Sigmoid colon (tissue), 7 donors: ENCODE measurements around the gene BPTF. TPM values are rescaled to one million over a fixed set of nuclear protein-coding genes. Genes with fewer than 3 reads are reported as not detected.
A peak's percentile ranks its signal among the peaks of the same experiment; 100 is the strongest.
"Not testable (repeated sequence)": the region's sequence is repeated elsewhere in the genome, so short reads cannot be mapped to it uniquely, and the experiment has no call there.

ENCODE experiments used
- DNase-seq: peaks from one replicate; pipeline ENCODE4 v3.0.0-alpha.2; 2019
- H3K27ac ChIP-seq, 4 donors: fragments of 200-600 bp; sonication (generic); one replicate each; pipeline ENCODE4 v1.5.1; 2016 to 2019; ENCODE audit warnings: mild to moderate bottlenecking in 1 of 4
- H3K27me3 ChIP-seq, 3 donors: fragments of 200-600 bp; sonication (generic); one replicate each; pipeline ENCODE4 v1.5.1; 2019; ENCODE audit warnings: mild to moderate bottlenecking in 1 of 3
- H3K36me3 ChIP-seq, 4 donors: fragments of 200-600 bp; sonication (generic); one replicate each; pipeline ENCODE4 v1.5.1; 2016 to 2019
- H3K4me1 ChIP-seq, 4 donors: fragments of 200-600 bp; sonication (generic); one replicate each; pipeline ENCODE4 v1.5.1; 2017 to 2019
- H3K4me3 ChIP-seq, 4 donors: fragments of 200-600 bp; sonication (generic); one replicate each; pipeline ENCODE4 v1.5.1; 2017 to 2019; ENCODE audit warnings: mild to moderate bottlenecking in 2 of 4, moderate library complexity in 1 of 4
- H3K9me3 ChIP-seq, 4 donors: fragments of 200-600 bp in 3 of 4; sonication (generic) in 3 of 4; one replicate each; pipeline versions ENCODE4 v1.5.1 to v1.6.1; 2013 to 2019
- EP300 ChIP-seq, 4 donors: sonication (generic); formaldehyde crosslinking; IDR thresholded peaks; one replicate each; pipeline ENCODE4 v1.6.1; 2017; ENCODE audit warnings: antibody characterized with exemption in 4 of 4
- POLR2A ChIP-seq, 2 donors: fragments of 450-650 bp; IDR thresholded peaks; one replicate each; pipeline ENCODE4 v1.6.1; 2016; ENCODE audit warnings: antibody characterized with exemption in 2 of 2, mild to moderate bottlenecking in 2 of 2, moderate library complexity in 2 of 2
- POLR2AphosphoS5 ChIP-seq, 4 donors: sonication (generic); formaldehyde crosslinking; IDR thresholded peaks; one replicate each; pipeline ENCODE4 v1.6.1; 2017; ENCODE audit warnings: antibody characterized with exemption in 4 of 4
- WGBS, 2 donors: extraction: QIAGEN DNeasy Blood & Tissue Kit; methylation state at CpG; one replicate each; pipeline ENCODE4 v1.1.7; 2013; 5-methylcytosine and 5-hydroxymethylcytosine counted together
- intact Hi-C: fragments of 100-400 bp; cut with DNase I; formaldehyde crosslinking; loops from one replicate; pipeline ENCODE4 v1.15.1; 2023
- polyA plus RNA-seq, 3 donors: library from polyadenylated mRNA; stranded (reverse); fragments of 200-250 nt; gene quantifications; one replicate each; pipeline ENCODE4 v1.2.3, GENCODE V29; 2013
- total RNA-seq, 4 donors: library from RNA; depleted of rRNA; stranded (reverse); fragments of >200 nt; gene quantifications; one replicate each; pipeline ENCODE4 v1.1.0, GENCODE V29; 2016
- TF ChIP-seq, protein P1 (sequence below), 4 experiments: fragments of 450-650 bp in 3 of 4; fragments of 200-600 bp in 1 of 4; IDR thresholded peaks; one replicate each; pipeline ENCODE4 v1.5.1; 2016 to 2019; ENCODE audit warnings: antibody characterized with exemption in 4 of 4, mild to moderate bottlenecking in 3 of 4, moderate library complexity in 2 of 4
- donor health status: healthy with polysubstance abuse.
- donor health status: Bipolar disorder and iron deficiency.
- donor health status: healthy.

Gene BPTF
- total and polyA plus RNA-seq, 7 donors: 8.4 to 91.1 (median 64.6) TPM

DNA sequence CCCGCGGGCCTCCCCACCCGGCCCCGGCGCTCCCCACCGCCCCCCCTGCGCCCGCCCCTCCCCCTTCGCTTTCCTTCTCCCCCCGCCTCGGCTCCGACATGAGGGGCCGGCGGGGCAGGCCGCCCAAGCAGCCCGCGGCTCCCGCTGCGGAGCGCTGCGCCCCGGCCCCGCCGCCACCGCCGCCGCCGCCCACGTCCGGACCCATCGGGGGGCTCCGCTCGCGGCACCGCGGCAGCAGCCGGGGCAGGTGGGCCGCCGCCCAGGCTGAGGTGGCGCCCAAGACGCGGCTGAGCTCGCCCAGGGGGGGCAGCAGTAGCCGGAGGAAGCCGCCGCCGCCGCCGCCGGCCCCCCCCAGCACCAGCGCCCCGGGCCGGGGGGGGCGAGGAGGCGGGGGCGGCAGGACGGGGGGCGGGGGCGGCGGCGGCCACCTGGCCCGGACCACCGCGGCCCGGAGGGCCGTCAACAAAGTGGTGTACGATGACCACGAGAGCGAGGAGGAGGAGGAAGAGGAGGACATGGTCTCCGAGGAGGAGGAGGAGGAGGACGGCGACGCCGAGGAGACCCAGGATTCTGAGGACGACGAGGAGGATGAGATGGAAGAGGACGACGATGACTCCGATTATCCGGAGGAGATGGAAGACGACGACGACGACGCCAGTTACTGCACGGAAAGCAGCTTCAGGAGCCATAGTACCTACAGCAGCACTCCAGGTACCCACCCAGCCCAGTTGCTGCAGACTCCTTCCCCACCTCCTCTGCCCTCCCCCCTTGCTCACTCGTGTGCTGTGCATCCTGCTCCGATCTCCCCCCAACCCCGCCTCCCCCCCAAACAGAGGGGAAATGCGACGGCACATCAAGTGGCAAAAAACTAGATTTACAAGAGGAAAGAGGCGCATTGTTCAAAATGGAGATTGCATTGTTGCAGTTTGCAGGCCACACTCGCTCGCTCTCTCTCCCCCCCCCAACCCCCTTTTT, 611 bp downstream of the BPTF start:
- not testable (repeated sequence) for H3K36me3 ChIP-seq, H3K27me3 ChIP-seq, H3K9me3 ChIP-seq
- intact Hi-C loops: loop anchor here (1.0 kb wide), 1 partner anchor 109 kb away; the partner anchor contains the start of gene NOL11
- WGBS, 2 donors: 0 to 1% methylated on average over 92 to 94 of the region's 94 CpGs
- Histone ChIP-seq H3K4me1 (peaks cover 0 to 50% (median 43%) of the 10 kb centered on the region in 4 donors), H3K27ac (peak overlapping the region; percentile 92 to 98 (median 96)), H3K4me3 (peak overlapping the region; percentile 76 to 88 (median 82))
- peak in 1 of 4 donors; percentile 7 for TF ChIP-seq POLR2AphosphoS5 (IDR thresholded peaks at IDR 0.05)
- peak; percentile 68 for DNase-seq

DNA sequence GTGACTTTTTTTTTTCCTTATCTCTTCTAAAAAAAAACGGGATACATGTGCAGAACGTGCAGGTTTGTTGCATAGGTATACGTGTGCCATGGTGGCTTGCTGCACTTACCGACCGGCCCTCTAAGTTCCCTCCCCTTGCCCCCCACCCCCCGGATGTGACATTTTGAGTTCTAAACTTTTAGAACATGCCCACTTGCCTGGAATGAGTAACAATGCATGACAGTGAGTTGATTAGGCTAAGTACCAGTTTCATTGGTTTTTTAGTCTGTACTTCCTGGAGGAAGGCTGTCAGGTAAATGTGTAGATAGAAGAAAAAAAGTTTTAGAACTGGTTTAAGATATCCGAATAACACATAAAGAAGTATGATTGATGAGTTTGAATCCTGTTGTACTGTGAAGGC, 4.0 kb downstream of the BPTF start:
- no peak for DNase-seq
- Histone ChIP-seq H3K36me3 (no peaks in the 10 kb centered on the region), H3K27ac (no peak overlapping the region), H3K4me3 (no peak overlapping the region), H3K27me3 (no peaks in the 10 kb centered on the region), H3K9me3 (no peaks in the 10 kb centered on the region), H3K4me1 (peaks cover 0 to 66% (median 52%) of the 10 kb centered on the region in 4 donors)
- TF ChIP-seq POLR2A (IDR thresholded peaks at IDR 0.05): no peak
- TF ChIP-seq POLR2AphosphoS5 (IDR thresholded peaks at IDR 0.05): no peak
- TF ChIP-seq EP300 (IDR thresholded peaks at IDR 0.05): no peak
- TF ChIP-seq, protein P1, sequence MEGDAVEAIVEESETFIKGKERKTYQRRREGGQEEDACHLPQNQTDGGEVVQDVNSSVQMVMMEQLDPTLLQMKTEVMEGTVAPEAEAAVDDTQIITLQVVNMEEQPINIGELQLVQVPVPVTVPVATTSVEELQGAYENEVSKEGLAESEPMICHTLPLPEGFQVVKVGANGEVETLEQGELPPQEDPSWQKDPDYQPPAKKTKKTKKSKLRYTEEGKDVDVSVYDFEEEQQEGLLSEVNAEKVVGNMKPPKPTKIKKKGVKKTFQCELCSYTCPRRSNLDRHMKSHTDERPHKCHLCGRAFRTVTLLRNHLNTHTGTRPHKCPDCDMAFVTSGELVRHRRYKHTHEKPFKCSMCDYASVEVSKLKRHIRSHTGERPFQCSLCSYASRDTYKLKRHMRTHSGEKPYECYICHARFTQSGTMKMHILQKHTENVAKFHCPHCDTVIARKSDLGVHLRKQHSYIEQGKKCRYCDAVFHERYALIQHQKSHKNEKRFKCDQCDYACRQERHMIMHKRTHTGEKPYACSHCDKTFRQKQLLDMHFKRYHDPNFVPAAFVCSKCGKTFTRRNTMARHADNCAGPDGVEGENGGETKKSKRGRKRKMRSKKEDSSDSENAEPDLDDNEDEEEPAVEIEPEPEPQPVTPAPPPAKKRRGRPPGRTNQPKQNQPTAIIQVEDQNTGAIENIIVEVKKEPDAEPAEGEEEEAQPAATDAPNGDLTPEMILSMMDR (IDR thresholded peaks at IDR 0.05): no peak
- WGBS, 2 donors: 8 to 16% methylated on average over 7 of the region's 7 CpGs
- intact Hi-C loops: no loop called here

DNA sequence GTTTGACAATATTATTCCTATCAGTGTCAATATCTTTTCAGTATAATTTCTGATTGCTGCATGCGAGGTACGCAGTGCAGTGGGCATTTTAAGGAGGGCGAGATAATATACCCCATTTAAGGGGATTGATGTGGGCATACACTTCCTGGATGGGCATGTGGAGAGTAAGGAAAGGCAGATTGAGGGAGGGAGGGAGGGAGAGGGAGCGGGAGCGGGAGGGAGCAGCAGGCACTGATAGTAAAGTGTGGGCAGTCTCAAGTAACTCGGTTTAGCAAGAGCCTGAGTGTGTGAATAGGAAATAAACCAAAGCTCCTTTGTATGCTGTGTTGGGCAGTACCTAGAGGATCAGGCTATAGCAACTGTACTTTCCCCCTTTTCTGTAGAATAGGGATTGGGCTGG, 5.1 kb downstream of the BPTF start:
- H3K27ac ChIP-seq: peak overlapping the region in 1 of 4 donors; percentile 11
- no peaks in the 10 kb centered on the region for H3K9me3 ChIP-seq
- whole genome bisulfite sequencing, 2 donors: 45 to 65% methylated on average over 6 of the region's 6 CpGs

GRCh38 chr17:67831268-67831667, 6.0 kb downstream of the BPTF start:
- no peaks in the 10 kb centered on the region for H3K36me3 ChIP-seq
- DNase-seq: no peak
- no peaks in the 10 kb centered on the region for H3K9me3 ChIP-seq
- no peaks in the 10 kb centered on the region for H3K27me3 ChIP-seq
- no peak overlapping the region for H3K4me3 ChIP-seq
- intact Hi-C loops: no loop called here
- 79 to 88% methylated on average over 4 of the region's 4 CpGs for WGBS, 2 donors
- no peak overlapping the region for H3K27ac ChIP-seq
- TF ChIP-seq POLR2A (IDR thresholded peaks at IDR 0.05): no peak
- no peak for TF ChIP-seq EP300 (IDR thresholded peaks at IDR 0.05)
- TF ChIP-seq, protein P1 (IDR thresholded peaks at IDR 0.05): no peak
- no peak for TF ChIP-seq POLR2AphosphoS5 (IDR thresholded peaks at IDR 0.05)
- peaks cover 0 to 66% (median 54%) of the 10 kb centered on the region in 4 donors for H3K4me1 ChIP-seq

More for the DNA sequence above, 5.1 kb downstream of the BPTF start:
- H3K27me3 ChIP-seq: no peaks in the 10 kb centered on the region
- no peak for TF ChIP-seq POLR2AphosphoS5 (IDR thresholded peaks at IDR 0.05)
- no peak for TF ChIP-seq EP300 (IDR thresholded peaks at IDR 0.05)
- no peak for TF ChIP-seq POLR2A (IDR thresholded peaks at IDR 0.05)
- TF ChIP-seq, protein P1 (IDR thresholded peaks at IDR 0.05): no peak
- H3K4me1 ChIP-seq: peaks cover 0 to 59% (median 51%) of the 10 kb centered on the region in 4 donors
- no peak overlapping the region for H3K4me3 ChIP-seq
- no peak for DNase-seq
- intact Hi-C loops: no loop called here
- H3K36me3 ChIP-seq: no peaks in the 10 kb centered on the region

DNA sequence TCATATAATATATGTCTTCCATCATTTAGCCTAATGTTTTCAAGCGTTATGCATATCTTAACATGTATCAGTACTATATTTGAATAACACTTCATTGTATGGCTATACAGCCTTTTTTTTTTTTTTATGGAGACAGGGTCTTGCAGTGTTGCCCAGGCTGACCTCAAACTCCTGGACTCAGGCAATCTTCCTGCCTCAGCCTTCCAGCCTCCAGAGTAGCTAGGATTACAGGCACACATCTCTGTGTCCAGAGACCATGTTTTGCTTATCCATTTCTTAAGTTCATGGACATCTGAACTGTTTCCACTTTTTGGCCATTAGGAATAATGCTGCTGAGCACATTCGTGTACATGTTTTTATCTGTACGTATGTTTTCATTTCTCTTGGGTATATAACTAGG, 7.8 kb downstream of the BPTF start:
- 93 to 98% methylated on average over 3 of the region's 3 CpGs for WGBS, 2 donors
- Histone ChIP-seq H3K27ac (no peak overlapping the region), H3K9me3 (no peaks in the 10 kb centered on the region), H3K27me3 (no peaks in the 10 kb centered on the region), H3K36me3 (no peaks in the 10 kb centered on the region), H3K4me3 (no peak overlapping the region), H3K4me1 (peaks cover 0 to 68% (median 47%) of the 10 kb centered on the region in 4 donors)
- intact Hi-C loops: no loop called here
- DNase-seq: no peak
- no peak for TF ChIP-seq EP300 (IDR thresholded peaks at IDR 0.05)
- no peak for TF ChIP-seq POLR2AphosphoS5 (IDR thresholded peaks at IDR 0.05)
- TF ChIP-seq POLR2A (IDR thresholded peaks at IDR 0.05): no peak
- TF ChIP-seq, protein P1 (IDR thresholded peaks at IDR 0.05): no peak
